ENCODE data around the gene TBC1D8. TPM values are rescaled to one million over a fixed set of nuclear protein-coding genes. Genes with fewer than 3 reads are reported as not detected.
A peak's percentile ranks its signal among the peaks of the same experiment; 100 is the strongest.

TBC1D8 gene
- total and polyA plus RNA-seq, 7 donors, result 8.7 to 163 (median 50.4) TPM

DNA sequence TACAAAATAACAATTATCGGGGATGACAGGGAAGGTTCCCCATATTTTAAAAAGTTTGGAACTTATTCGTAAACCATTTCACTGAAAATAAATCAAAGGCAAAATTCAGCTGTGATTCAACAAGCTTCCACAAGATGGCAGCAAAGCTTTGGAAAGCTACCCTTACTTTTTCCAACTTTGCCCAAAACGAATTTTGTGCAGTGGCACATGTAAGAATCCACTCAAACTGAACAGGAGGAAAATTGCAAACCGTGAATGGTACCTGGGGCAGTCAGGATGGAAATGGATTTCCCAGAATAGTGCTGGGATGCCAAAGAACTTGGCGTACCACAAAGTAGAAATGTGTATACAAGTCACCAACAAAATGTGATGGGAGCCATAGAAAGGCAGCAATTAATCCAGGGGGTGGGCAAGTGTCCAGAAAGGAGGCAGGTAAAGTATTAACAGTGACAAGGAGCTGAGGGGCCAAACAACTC is 138.4 kb downstream of the TBC1D8 start:
- DNase-seq (no peak), ATAC-seq (peak in 3 of 4 donors; percentile 11 to 22 (median 18))
- Histone ChIP-seq H3K27me3 (ENCODE audit: insufficient read depth in 3 of 3, low read length in 2 of 3) (no peaks in the 10 kb centered on the region), H3K4me1 (peaks cover 4% of the 10 kb centered on the region), H3K36me3 (ENCODE audit: insufficient read depth in 1 of 2, low read depth in 1 of 2) (peaks cover 3 to 61% of the 10 kb centered on the region in 2 donors), H3K9me3 (no peaks in the 10 kb centered on the region), H3K4me3 (no peak overlapping the region), H3K27ac (no peak overlapping the region)
- WGBS, 3 donors, result 28 to 42% (median 38%) methylated on average over 5 of the region's 5 CpGs
- TF ChIP-seq, protein P1, sequence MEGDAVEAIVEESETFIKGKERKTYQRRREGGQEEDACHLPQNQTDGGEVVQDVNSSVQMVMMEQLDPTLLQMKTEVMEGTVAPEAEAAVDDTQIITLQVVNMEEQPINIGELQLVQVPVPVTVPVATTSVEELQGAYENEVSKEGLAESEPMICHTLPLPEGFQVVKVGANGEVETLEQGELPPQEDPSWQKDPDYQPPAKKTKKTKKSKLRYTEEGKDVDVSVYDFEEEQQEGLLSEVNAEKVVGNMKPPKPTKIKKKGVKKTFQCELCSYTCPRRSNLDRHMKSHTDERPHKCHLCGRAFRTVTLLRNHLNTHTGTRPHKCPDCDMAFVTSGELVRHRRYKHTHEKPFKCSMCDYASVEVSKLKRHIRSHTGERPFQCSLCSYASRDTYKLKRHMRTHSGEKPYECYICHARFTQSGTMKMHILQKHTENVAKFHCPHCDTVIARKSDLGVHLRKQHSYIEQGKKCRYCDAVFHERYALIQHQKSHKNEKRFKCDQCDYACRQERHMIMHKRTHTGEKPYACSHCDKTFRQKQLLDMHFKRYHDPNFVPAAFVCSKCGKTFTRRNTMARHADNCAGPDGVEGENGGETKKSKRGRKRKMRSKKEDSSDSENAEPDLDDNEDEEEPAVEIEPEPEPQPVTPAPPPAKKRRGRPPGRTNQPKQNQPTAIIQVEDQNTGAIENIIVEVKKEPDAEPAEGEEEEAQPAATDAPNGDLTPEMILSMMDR (IDR thresholded peaks at IDR 0.05), result peak; percentile 88
- intact Hi-C loops (cut with DNase I), result loop anchor here (2.0 to 5.0 kb wide), 2 partner anchors 140 kb away; partner anchors contain the start of gene TBC1D8 (in 1 of the 2)

DNA sequence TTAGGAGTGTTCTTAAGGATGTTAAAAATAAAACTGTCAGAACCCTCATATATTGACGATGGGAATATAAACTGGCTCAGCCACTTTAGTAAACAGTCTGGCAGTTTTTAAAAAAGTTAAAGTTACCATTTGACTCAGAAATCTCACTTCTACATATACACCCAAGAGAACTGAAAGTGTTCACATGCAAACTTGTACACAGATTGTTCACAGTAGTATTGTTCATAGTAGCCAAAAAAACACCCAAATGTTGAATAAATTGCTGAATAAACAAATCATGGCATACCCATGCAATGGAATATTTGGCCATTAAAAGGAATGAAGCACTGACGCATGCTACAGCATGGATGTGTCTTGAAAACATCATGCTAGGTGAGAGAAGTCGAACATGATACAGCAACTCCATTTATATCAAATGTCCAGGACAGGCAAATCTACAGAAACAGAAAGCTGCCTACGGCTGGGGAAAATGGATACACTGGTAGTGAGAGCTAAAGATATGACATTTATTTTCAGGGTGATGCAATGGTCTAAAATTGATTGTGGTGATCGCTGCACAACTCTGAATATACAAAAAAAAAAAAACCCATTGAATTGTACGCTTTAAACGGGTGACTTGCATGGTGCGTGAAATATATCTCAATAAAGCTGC is 139.0 kb downstream of the TBC1D8 start:
- TF ChIP-seq, protein P1 (IDR thresholded peaks at IDR 0.05), result no peak
- peak overlapping the region; percentile 5 for H3K27ac ChIP-seq
- H3K36me3 ChIP-seq (ENCODE audit: insufficient read depth in 1 of 2, low read depth in 1 of 2), result peaks cover 3 to 61% of the 10 kb centered on the region in 2 donors
- 30 to 63% (median 43%) methylated on average over 8 of the region's 8 CpGs for WGBS, 3 donors
- DNase-seq, result no peak
- no peaks in the 10 kb centered on the region for H3K27me3 ChIP-seq (ENCODE audit: insufficient read depth in 3 of 3, low read length in 2 of 3)
- H3K4me3 ChIP-seq, result no peak overlapping the region
- H3K9me3 ChIP-seq, result no peaks in the 10 kb centered on the region
- H3K4me1 ChIP-seq, result peaks cover 4% of the 10 kb centered on the region
- intact Hi-C loops (cut with DNase I), result loop anchor here (2.0 to 5.0 kb wide), 2 partner anchors 140 to 141 kb away; partner anchors contain the start of gene TBC1D8 (in 1 of the 2)
- ATAC-seq, result peak in 3 of 4 donors; percentile 2 to 12 (median 10)

DNA sequence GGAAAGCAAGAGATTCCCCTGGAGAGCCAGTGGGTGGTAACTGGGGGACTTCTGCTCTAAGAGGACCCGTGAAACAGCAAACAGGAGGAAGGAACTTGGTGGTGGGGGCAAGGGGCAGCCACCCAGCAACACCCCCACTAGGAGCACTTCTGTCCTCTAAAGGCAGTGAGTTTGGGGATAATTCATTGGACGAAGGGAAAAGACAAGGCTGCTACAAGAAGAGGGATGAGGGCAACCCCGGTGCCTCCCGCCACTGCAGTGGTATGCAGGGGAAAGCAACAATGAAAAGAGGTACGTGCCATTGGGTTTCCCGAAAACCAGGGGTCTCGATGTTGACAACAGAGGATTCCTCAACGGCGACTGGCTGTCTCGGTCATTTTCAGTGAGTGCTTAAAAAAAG is 140.0 kb downstream of the TBC1D8 start:
- H3K27ac ChIP-seq, result peak overlapping the region; percentile 1
- peaks cover 3 to 68% of the 10 kb centered on the region in 2 donors for H3K36me3 ChIP-seq (ENCODE audit: insufficient read depth in 1 of 2, low read depth in 1 of 2)
- peaks cover 4% of the 10 kb centered on the region for H3K4me1 ChIP-seq
- TF ChIP-seq, protein P1 (IDR thresholded peaks at IDR 0.05), result no peak
- intact Hi-C loops (cut with DNase I), result loop anchor here in 1 of 2 donors (5.0 kb wide), 1 partner anchor 141 kb away; the partner anchor contains the start of gene TBC1D8
- WGBS, 3 donors, result 80 to 87% (median 85%) methylated on average over 10 of the region's 10 CpGs
- H3K4me3 ChIP-seq, result no peak overlapping the region
- no peak for DNase-seq
- no peaks in the 10 kb centered on the region for H3K9me3 ChIP-seq
- no peak for ATAC-seq
- no peaks in the 10 kb centered on the region for H3K27me3 ChIP-seq (ENCODE audit: insufficient read depth in 3 of 3, low read length in 2 of 3)

DNA sequence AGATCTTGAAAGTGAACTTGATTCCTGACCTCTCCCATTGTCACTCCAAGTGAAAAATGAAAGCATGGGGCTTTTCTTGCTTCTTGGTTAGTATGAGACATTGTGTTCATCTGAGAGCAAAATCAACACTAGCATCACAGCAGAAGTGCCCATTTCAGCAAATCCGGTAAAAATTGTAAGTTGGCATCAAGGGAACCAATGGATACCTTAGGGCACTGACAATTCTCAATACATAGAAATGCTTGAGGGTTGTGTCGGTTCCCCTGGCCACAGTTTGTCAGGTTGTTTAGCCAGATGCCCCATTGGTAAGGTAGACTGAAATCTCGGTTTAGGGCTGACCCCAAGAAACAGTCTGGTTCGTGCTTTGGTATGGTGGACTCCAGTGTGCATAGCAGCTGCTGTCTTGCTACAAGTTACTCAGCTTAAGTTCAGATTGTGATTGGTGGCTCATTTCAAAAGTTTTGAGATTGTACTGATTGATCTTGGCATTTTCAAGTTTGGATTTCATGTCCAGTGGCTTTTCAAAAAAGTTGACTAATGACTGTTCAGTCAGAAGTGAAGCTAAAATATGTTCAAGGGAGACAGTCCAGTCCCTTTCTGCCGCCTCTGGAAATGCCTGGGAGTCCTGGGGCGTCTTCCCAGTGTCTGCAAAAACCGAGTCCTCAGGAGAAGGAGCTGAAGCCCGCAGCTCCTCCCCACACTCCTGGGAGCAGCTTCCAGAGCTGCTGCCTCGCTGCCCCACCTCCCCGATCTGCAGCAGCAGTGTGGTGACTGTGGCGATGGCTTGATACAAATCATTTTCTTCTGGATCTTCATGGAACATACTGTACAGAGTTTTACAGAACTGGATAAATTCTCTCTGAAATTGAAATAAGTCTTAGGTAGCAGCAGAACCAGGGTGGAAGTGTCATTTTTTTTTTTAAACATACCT is 143.5 kb downstream of the TBC1D8 start:
- H3K4me3 ChIP-seq, result no peak overlapping the region
- H3K27me3 ChIP-seq (ENCODE audit: insufficient read depth in 3 of 3, low read length in 2 of 3), result no peaks in the 10 kb centered on the region
- no peak for ATAC-seq
- peaks cover 15 to 90% of the 10 kb centered on the region in 2 donors for H3K36me3 ChIP-seq (ENCODE audit: insufficient read depth in 1 of 2, low read depth in 1 of 2)
- H3K9me3 ChIP-seq, result no peaks in the 10 kb centered on the region
- peak overlapping the region; percentile 13 for H3K27ac ChIP-seq
- H3K4me1 ChIP-seq, result peaks cover 12% of the 10 kb centered on the region
- 66 to 73% (median 68%) methylated on average over 11 of the region's 11 CpGs for WGBS, 3 donors
- intact Hi-C loops (cut with DNase I), result no loop called here
- DNase-seq, result no peak
- TF ChIP-seq, protein P1 (IDR thresholded peaks at IDR 0.05), result no peak

Measured in psoas muscle (tissue), 8 donors.